T-helper 2 cell treated with Interferon-gamma antibody and Interleukin-4, amounts not matched to agents 100 ng/mL and 5 ng/mL, for 36 hours (primary cell): ENCODE measurements around the gene DUXB. TPM values are rescaled to one million over a fixed set of nuclear protein-coding genes. Genes with fewer than 3 reads are reported as not detected.

Experiments used
- intact Hi-C: fragments of 100-400 bp; cut with micrococcal nuclease; formaldehyde crosslinking; loops from one replicate; pipeline ENCODE4 v1.15.1; 2023
- total RNA-seq: library from RNA; stranded (reverse); gene quantifications from 2 replicates; pipeline ENCODE4 v1.2.3, GENCODE V29; 2022

The DUXB gene
- not detected in 2 replicates for total RNA-seq

DNA sequence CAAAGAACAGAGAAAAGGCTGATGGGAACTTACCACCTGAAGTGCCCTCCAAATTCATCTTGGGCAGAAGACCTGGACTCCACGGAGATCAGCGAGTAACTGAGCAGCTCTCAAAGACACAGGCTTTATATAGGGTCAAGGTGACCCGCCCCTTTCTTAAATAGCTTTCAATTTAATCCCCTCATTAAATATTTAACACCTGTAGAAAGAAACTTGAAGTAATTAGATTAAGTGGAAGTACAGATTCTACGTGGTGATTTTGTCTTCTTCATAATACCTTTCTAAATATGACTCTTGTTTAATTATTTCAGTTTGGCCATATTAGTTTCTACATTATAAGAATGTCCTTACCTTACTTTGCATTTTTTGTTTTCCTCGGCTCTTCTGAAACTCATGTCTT lies at the start of gene DUXB:
Gene DUXB (minus strand): TSS at position 101 of the 400 bp plus-strand sequence. CDS start 43 bp downstream, at position 58.
- intact Hi-C loops: no loop called here

- intact Hi-C loops: no loop called here
These were observed 49.3 kb upstream of the DUXB start for GRCh38 chr16:75750528-75750927.

GRCh38 chr16:75746359-75746758 lies 45.1 kb upstream of the DUXB start:
- intact Hi-C loops: no loop called here

DNA sequence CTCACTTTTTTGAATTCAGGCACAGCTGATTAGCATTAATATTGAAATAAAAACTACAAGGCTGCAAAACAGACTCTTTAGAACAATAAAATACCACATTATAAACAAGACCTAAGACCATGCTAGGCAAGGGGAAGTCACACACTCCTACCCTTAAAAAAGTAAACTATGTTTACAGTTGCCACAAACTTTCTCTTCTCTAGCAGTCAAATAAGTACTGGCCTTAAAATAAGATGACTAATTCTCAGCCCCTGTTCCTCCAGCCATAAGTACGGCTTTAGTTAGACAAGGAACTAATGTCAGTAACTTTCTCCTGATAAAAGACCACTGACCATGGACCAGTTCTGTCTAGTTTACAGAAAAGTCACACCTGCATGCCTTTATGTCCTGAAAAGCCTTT lies 44.6 kb upstream of the DUXB start:
- intact Hi-C loops: no loop called here

DNA sequence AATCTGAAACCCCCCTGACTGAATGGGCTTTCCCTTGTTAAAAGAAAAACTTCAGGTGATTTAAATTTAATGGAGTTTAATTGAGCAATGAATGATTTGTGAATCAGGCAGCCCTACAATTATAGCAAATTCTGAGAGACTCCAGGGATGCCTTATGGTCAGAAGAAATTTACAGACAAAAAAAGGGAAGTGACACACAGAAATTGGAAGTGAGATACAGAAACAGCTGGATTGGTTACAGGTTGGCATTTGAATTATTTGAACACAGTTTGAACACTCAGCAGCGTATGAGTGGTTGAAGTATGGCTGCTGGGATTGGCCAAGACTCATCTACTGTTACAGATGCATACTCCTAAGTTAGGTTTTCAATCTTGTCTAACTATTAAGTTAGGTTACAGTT lies 44.0 kb upstream of the DUXB start:
- intact Hi-C loops: no loop called here

DNA sequence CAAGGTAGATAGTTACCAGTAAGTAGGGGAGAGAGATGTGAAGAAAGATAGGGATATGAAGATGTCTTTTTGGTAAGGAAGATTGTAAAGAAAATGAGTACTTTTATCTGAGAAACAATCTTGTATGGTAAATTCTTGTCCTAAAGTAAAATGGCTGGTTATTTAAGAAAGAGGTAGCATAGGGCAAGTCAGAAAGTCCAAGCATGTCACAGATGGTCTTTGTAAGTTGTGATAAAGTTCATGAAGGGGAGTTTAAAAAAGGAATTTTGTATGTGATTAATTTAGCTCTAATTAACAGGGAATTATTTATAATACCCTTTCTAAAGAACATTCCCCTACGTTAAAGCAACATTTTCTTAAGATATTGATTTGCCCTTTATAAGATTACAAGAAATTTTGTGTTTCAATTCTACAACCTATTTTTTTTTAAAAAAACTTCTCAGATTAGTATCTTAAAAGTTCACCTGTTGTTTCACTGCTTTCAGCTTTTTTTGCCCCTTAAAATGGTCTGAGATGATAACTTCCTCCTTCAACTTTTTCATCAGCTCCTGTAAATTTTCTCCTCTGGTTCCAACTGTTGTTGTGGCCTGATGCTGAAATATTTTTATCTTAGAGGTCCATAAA lies 41.3 kb upstream of the DUXB start:
- intact Hi-C loops: no loop called here

DNA sequence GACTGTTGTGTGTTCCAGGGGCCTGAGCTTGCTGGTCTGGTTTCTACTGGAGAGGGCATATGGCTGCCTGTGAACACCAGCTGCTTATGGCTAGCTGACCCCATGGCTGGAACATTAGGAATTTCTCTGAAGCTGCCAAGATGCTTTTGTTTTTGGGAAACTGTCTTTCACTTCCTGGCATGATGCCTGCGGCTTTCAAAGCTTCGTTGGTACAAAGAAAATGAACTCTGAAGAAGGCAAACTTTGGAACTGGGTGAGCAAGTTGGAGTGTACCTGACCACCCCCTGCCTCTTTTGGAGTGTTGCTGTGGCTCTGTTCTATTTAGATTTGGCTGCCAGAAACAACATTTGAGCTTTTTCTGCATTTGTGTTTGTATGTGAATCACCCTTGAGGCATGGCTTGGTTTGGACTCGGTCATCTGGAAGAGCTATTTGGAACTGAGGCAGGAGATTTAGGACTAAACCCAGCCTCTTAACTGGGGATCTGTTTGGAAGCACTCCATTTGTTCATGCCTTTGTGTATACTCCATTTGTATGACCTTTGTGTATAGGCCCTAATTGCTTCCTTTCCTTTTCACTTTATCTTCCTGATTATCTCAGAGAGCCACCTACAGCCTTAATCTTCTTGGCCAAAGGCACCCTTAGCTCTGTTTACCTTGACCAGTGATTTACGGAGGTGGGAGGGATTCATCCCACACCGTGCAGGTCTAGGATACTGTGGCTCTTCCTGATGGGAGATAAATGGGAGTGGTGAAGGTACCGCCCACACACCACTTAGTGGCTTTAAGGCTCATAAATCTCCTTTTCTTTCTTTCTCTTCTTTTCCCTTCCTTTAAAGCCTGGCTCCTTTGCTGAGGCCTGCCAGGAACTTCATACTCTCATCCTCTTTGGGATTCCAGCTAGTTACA lies 32.3 kb upstream of the DUXB start:
- intact Hi-C loops: no loop called here

DNA sequence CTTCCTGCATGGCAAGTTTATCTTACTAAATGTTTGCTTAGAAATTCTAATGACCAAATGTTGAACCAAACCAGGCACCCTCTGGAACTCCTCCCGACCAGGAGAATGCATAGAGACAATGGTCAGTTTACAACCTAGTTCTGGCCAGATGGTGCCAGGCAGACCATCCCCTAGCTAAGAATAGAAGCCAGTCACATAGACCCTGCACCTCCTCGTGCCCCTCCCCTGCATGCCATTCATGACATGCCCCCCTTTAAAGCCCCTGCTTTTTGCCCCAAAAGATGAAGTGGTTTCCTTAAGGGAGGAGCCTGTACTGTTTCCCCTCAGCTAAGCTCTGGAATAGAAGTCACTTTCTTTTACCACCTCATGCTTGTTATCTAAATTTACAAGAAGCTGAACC lies 31.6 kb upstream of the DUXB start:
- intact Hi-C loops: no loop called here

GRCh38 chr16:75727221-75727620 lies 26.0 kb upstream of the DUXB start:
- intact Hi-C loops: no loop called here

- intact Hi-C loops: no loop called here
These were observed 25.1 kb upstream of the DUXB start, which contains the start of gene CPHXL for GRCh38 chr16:75726390-75726789. Gene CPHXL (minus strand): TSS chr16:75726490. CDS start chr16:75726442, 48 bp downstream.

DNA sequence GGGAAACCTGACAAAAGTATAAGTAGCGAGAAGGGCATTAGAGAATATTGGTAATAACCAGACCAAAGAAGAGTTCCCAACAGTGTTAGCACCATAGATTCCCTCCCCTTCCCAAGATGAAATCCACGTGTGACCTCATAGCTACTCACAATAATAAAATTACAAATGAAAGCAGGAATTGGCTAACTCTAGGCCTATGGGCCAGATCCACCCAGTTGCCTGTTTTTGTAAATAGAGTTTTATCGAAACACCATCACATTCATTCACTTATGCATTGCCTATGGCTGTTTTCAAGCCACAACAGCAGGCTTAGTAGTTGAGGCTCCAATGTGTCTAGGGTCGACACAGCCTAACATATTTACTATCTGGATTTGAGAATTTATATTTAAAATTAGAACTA lies 17.2 kb upstream of the DUXB start:
- intact Hi-C loops: no loop called here

GRCh38 chr16:75714661-75715060 lies 13.4 kb upstream of the DUXB start:
- intact Hi-C loops: no loop called here

GRCh38 chr16:75710344-75710743 lies 9.1 kb upstream of the DUXB start:
- intact Hi-C loops: no loop called here

DNA sequence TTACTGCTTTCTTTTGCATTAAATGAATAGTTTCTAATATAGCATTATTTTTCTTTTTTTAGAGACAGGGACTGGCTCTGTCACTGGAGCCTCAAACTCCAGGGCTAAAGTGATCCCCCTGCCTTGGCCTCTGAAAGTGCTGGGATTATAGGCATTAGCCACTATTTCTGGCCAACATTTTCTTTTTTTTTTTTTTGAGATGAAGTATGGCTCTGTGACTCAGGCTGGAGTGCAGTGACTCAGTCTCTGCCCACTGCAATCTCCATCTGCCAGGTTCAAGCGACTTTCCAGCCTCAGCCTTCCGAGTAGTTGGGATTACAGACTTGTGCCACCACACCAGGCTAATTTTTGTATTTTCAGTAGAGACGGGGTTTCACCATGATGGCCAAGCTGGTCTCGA lies 2.0 kb upstream of the DUXB start:
- intact Hi-C loops: no loop called here

DNA sequence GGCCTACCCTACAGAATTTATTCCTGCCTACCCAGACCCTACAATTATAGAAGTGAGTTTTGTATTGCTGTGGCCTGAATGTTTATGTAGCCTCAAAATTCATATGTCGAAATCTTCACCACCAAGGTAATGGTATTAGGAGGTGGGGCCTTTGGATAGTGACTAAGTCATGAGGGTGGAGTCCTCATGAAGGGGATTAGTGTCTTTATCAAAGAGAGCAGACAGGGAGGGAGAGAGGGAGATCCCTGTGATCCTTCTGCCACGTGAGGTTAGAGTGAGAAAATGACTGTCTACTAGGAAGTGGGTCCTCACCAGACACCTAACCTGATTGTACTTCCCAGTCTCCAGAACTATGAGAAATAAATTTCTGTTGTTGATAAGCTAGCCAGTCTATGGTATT lies 981 bp upstream of the DUXB start:
- intact Hi-C loops: no loop called here

DNA sequence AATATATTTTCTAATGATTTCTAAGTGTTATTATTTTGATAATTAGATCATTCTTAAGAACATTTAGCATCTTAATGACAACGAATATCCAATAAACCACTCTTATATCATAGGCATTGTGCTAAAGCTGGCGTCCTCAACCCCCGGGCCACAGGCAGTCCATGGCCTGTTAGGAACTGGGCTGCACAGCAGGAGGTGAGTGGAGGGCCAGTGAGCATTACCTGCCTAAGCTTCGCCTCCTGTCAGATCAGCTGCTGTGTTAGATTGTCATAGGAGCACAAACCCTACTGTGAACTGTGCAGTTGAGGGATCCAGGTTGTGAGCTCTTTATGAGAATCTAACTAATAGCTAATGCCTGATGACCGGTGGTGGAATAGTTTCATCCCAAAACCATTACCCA lies 3.7 kb downstream of the DUXB start:
- intact Hi-C loops: no loop called here

- intact Hi-C loops: no loop called here
These were observed 5.6 kb downstream of the DUXB start for GRCh38 chr16:75695708-75696107.

DNA sequence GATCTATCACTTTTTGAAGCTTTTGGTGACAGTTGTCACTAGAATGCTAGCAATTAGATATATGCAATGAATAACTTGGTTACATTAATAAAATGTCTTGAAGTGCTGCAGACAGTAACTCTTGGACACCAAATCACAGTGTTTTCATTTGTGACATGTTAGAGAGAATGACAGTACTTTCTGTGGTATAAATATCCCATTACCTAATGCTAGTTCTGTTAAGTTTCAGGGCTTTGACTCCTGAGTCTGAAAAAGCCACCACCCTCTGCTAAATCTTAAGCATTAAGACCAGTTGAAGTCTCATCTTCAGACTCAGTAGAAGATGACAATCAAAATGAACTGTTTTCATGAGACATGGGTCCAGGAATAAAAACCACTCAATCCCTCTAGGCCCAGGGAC lies 13.9 kb downstream of the DUXB start:
- intact Hi-C loops: no loop called here

DNA sequence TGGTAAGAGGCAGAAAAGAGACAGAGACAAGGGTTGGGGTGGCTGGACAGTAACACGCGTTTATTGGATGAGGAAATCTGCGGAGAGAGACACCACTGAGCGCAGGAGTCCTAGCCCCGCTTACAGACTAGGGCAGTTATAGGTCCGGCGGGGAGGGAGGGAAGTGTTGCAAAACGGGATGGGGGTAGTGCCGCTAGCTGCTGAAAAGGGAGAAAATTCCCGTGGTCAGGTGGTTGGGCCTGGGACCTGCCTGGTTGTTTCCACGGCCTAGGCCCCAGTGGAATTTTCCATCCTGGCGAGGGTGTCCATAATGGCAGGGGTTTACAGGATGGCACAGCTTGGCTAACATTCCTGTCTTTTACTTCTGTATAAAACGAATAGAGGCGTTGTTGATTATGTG lies 19.0 kb downstream of the DUXB start:
- intact Hi-C loops: no loop called here

DNA sequence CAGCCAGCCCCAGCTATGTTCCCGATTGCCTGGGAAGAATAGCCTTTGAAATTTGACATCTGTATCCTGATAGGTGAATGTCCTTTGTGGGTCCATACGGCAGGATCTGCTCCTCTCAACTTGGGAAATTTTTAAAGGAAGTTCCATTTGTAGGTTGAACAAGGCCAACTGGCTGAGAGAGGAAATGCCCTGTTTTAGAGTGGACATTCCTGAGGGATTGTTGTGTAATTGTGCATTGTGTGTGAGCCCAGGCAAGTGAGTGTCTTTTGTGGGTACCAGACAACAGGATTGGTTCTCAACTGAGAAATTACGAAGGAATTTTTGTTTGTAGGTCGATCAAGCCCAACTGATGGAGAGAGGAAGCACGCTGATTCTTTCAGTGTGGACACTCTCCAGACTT lies 21.9 kb downstream of the DUXB start:
- intact Hi-C loops: no loop called here

DNA sequence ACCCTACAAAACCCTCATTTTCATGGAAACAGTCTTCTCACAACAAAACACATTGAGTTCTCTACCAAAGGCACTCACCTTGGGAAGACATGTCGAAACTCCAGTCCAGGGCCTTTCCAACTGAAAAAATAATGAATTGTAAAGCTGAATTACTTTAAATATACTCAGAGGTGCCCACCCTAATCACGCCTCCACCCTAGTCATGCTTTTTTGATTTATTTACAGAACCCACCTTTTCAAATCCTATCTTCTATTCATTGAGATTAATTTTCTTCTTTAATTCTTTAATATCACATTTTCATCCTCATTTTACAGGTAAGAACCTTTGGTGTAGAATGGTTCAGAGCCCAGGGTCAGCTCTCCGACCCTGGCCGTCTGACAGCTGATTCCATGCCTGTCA lies 24.4 kb downstream of the DUXB start, which contains the start of gene CPHXL2:
Gene CPHXL2 (minus strand): TSS at position 101 of the 400 bp plus-strand sequence. CDS start 10 bp downstream, at position 91.
- intact Hi-C loops: no loop called here

DNA sequence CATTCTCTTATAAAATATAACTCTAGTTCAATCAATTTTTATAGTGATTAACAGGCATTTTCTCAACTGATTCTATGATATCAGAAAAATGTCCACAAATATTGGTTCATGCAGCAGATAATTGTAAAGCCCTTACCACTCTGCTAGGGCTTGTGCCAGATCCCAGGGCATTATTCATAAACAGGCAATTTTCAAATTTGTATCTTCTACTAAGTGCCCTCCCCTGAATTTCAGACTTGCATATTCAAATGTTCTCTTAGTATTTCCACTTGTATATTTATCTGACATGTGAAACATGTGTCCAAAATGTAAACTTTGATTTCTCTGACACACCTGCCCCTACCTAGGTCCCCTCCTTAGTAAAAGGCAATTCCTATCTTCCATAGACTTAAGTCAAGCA lies 33.8 kb downstream of the DUXB start:
- intact Hi-C loops: no loop called here
